KOPT-K1 (cell line): ENCODE results near the gene LSAMP.

Source experiments
- H3K27ac ChIP-seq: fragments of 200-600 bp; sonication (generic); 2 replicates; pipeline ENCODE4 v1.5.1; 2016; ENCODE audit warnings: antibody characterized with exemption, mild to moderate bottlenecking, low read depth, low read length; ENCODE audit not compliant: poor library complexity, severe bottlenecking
- H3K36me3 ChIP-seq: fragments of 200-600 bp; sonication (generic); 2 replicates; pipeline ENCODE4 v1.5.1; 2017; ENCODE audit warnings: antibody characterized with exemption, mild to moderate bottlenecking, low read length, moderate library complexity; ENCODE audit not compliant: insufficient read depth
- H3K9me3 ChIP-seq: fragments of 200-600 bp; sonication (generic); 2 replicates; pipeline ENCODE4 v1.5.1; 2017; ENCODE audit warnings: antibody characterized with exemption, low read length, mild to moderate bottlenecking; ENCODE audit not compliant: insufficient read depth, poor library complexity, severe bottlenecking

Gene LSAMP

DNA sequence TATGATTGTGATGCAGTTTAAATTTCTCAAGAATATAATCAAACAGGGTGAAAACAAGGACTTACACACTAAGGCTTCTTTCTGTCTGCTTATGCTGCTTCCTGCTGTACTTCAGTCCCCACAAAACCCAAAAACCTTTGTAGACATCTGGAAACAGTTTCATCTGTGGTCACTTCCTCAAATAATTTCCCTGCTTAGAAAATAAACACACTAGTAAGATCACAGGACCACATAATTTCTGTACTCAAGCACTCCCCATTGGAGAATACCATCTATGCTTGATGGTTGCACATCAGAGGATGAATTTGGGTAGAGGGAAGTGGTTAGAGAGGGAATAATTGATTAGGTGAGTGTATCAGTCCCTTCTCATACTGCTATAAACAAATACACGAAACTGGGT is 266.2 kb downstream of the LSAMP start:
- Histone ChIP-seq H3K9me3 (no peaks in the 10 kb centered on the region), H3K36me3 (no peaks in the 10 kb centered on the region), H3K27ac (no peak overlapping the region)

DNA sequence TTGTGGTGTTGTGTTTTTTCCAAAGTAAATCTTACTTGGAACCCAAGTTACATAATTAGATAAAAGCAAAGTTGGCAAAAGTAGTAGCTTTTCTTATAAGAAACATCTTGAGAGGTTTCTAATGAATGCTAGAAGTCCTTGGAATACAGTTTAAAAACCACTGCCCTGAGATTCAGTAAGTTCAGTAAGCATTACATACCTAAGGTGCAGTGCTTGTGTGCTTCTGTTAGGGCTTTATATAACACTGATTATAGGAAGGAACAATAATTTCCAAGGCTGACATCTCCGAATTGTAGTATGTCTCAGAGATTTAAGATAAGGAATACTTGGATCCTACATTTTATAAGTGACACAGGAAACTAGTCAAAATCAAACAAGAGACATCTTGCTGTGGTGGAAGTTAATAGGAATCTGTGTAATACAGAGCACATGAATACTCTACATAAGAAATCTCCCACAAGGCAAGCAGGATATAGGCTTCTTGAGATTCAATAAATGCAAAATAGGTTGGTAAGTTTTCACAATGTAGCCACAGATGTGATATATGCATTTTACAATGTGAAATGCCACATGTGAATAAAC is 268.2 kb downstream of the LSAMP start:
- H3K27ac ChIP-seq = no peak overlapping the region
- no peaks in the 10 kb centered on the region for H3K9me3 ChIP-seq
- H3K36me3 ChIP-seq = no peaks in the 10 kb centered on the region

DNA sequence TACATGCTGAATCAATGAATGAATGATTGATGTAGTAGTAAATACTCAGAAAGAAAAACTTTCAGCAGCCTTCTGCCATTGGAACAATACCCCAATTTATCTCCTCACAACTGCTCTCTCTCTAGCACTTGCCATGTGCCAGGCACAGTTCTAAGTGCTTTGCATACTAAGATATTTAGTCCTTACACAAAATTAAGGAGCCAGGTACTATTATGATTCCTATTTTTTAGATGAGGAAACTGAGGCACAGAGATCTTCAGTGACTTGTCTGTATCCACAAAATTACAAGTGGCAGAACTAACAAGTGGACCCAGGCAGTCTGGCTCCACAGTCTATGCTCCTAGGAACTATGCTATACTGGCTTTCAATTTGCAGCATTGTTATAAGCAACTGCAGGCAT is 279.2 kb downstream of the LSAMP start:
- Histone ChIP-seq H3K36me3 (no peaks in the 10 kb centered on the region), H3K9me3 (no peaks in the 10 kb centered on the region), H3K27ac (no peak overlapping the region)

DNA sequence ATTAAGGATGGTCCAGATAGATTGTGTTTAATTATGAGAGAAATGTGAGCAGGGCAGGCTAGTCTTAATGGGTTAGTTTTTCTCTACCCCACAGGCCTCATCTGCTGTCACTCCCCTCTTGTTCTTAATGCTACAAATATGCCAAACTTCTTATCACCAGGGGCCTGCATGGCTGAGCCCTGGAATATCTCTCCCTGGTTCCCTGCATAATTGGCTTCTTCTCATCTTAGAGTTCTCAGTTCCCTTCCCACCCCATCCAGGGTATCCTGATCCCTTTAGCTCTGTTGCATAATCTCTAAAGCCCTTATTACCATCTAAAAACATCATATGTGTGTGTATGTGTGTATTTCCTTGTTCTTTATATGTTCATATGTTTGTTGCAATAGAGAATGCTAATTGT is 279.6 kb downstream of the LSAMP start:
- Histone ChIP-seq H3K9me3 (no peaks in the 10 kb centered on the region), H3K27ac (no peak overlapping the region), H3K36me3 (no peaks in the 10 kb centered on the region)

DNA sequence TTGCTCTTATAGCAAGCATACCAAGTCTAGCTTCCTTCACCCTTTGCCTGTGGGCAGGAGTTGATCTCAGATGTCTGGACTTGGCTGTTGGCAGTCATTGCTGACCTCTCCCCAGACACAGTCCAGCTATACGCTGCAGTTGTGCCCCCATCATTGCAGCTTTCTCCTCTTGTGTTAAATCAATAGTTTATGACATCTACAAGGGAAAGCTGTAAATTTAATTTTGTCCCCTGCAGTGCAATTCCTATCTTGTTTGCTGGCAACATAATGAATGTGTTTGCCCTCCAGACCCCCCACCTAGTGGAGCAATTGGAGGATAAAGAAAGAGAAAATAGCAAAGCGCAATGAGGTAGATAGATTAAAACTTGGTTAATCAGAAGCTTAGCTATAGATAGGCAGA is 280.2 kb downstream of the LSAMP start:
- Histone ChIP-seq H3K27ac (no peak overlapping the region), H3K36me3 (no peaks in the 10 kb centered on the region), H3K9me3 (no peaks in the 10 kb centered on the region)

DNA sequence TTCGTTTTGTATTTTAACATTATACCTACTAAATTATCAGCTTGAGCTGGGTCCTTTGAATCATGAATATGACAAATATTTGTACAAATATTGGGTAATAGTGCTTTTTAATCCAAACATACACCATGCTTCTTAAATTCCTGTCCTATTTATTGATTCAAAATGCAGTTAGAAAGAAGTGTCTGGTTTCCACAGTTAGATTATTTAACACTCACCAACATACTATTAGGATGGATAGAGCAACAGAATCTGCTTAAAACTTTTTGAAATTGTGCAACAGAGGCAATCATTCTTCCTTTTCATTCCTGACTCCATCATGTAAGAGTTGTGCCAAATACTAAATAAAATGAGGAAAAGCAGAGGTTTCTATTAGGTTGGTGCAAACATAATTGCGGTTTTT is 281.2 kb downstream of the LSAMP start:
- Histone ChIP-seq H3K27ac (no peak overlapping the region), H3K36me3 (no peaks in the 10 kb centered on the region), H3K9me3 (no peaks in the 10 kb centered on the region)

DNA sequence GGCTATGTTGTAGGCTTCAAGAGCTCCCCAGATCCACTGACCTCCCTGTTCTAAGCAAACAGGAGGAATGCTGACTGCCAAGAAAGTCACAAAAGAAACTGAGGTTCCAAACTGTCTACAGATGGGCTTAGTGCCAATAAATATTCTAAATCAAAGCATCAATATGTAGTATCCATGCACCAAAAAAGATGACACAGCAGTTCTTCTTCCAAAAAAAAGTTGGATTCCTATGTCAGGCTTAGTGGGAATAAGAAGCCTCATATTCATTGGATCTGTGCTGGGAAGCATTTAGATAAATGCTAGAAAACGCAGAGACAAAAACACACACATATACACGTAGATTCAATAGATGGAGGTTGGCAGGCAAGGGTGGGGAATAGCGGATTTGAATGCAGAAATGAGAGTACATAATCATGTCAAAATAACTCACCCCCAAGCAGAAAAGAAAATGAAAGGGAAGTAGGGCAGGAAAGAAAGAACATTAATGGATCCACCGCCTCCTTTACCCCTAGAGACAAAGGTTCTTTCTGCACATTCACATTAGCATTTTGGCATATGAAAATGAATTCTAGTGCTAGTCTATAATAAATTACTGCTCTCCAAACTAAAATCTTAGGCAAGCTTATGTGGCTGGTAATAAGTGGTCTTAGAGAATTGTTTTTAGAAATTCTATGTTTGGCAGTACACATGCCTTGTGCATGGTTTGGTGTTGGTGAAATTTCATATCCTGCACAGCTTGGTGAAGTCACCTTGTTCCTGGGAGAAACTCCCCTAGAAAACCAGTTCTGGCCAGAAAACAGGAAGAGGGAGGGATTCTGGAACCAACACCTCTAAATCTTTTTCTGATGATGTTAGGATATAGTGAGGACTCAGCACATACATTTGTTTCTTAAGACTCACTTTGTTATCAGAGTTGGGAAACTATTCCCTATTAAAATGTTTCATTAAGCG is 283.4 kb downstream of the LSAMP start:
- Histone ChIP-seq H3K27ac (no peak overlapping the region), H3K36me3 (no peaks in the 10 kb centered on the region), H3K9me3 (no peaks in the 10 kb centered on the region)

DNA sequence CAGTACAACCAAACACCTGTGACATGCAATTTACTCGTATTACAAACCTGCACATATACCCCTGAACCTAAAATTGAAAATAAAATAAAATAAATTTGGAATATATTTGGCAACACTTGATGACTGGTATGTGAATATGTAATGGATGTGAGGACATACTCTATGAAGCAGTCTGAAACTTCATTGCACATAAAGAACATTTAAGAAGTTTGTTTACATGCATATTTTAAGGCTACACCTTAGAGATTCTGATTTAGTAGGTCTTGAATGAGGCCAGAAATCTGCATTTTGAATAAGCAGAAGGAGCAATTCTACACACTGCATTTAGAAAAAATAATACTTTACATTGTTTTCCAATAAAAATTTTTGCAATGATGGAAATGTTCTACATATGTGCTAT is 284.7 kb downstream of the LSAMP start:
- no peaks in the 10 kb centered on the region for H3K36me3 ChIP-seq
- no peak overlapping the region for H3K27ac ChIP-seq
- no peaks in the 10 kb centered on the region for H3K9me3 ChIP-seq

DNA sequence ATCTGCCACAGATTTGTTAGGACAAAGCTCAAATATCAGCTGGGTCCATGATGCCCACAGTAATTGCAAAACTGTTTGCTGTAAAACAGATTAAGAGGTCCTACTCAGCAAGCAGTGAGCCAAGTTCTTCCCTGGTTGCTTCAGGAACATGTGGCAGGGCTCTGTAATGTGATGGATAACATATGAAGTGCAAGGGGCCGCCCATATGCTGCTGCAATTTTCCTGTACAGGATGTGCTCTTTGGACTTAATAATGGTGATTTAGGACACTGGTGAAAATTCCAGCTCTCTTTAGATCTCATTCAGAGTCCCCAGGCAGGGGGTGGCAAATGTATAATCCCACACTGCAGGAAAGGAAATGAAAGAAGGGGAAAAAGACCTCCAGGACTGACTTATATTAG is 289.4 kb downstream of the LSAMP start:
- Histone ChIP-seq H3K27ac (no peak overlapping the region), H3K36me3 (no peaks in the 10 kb centered on the region)

DNA sequence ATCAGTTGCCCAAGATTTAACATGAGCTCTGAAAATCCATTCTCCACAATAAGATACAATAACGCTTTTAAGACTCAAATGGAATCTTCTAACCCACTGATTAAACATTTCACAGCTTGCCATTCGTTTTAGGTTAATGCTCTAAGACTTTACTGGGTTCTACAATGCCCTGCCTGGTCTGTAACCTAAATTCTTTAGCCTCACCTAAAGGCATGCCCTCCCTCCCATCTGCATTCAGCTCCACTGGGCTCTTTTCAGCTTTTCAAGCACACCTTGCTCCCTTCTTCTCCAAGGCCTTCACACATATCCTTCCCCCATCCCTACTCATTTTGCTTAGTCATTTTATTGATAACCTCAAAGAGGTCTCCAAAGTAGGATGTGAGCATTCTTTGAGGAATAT is 290.9 kb downstream of the LSAMP start:
- Histone ChIP-seq H3K36me3 (no peaks in the 10 kb centered on the region), H3K27ac (no peak overlapping the region), H3K9me3 (no peaks in the 10 kb centered on the region)

More for the DNA sequence above, 289.4 kb downstream of the LSAMP start:
- H3K9me3 ChIP-seq = no peaks in the 10 kb centered on the region

DNA sequence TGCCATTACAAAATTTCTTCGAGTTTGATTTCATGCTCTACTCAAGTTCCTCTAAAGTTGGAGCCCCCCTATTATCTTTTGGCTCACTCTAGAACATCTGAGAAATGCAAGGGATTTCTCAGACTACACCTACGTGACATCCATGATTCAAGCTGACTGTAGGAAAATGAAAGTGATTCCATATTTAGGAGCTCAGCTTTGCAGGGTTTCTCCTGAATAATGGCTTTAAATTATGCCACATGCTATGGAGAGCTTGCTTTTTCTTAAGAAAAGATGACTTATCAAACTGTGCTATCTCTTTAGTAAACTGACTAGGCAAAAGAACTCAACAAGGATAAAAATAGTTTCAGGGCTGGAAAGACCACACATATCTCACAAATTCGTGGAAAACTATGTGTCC is 292.1 kb downstream of the LSAMP start:
- Histone ChIP-seq H3K36me3 (no peaks in the 10 kb centered on the region), H3K9me3 (no peaks in the 10 kb centered on the region)

DNA sequence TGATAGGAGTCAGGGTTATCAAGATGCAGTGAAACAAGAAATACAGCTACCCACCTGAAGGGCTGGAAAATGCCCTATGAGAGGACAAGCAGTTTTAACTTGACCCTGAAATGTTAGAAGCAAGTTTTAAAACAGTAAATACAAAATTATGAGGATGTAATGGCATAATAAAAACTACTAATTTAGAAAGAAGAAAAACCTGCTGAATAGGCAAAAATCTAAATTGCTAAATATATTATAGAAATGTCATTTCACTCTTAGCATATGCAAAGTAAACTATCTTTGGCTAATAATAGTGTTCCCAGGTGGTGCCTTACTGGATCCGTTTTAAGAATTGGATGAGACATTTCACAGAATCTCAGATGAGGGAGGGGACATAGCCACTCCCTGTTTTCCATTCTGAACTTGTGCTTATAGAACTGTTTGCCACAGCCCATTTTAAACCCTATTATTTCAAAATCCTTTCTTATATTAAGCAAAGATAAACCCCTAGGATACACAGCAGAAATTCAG is 294.6 kb downstream of the LSAMP start:
- H3K36me3 ChIP-seq = no peaks in the 10 kb centered on the region
- H3K27ac ChIP-seq = no peak overlapping the region
- H3K9me3 ChIP-seq = peaks cover 4% of the 10 kb centered on the region

More for the DNA sequence above, 292.1 kb downstream of the LSAMP start:
- no peak overlapping the region for H3K27ac ChIP-seq

DNA sequence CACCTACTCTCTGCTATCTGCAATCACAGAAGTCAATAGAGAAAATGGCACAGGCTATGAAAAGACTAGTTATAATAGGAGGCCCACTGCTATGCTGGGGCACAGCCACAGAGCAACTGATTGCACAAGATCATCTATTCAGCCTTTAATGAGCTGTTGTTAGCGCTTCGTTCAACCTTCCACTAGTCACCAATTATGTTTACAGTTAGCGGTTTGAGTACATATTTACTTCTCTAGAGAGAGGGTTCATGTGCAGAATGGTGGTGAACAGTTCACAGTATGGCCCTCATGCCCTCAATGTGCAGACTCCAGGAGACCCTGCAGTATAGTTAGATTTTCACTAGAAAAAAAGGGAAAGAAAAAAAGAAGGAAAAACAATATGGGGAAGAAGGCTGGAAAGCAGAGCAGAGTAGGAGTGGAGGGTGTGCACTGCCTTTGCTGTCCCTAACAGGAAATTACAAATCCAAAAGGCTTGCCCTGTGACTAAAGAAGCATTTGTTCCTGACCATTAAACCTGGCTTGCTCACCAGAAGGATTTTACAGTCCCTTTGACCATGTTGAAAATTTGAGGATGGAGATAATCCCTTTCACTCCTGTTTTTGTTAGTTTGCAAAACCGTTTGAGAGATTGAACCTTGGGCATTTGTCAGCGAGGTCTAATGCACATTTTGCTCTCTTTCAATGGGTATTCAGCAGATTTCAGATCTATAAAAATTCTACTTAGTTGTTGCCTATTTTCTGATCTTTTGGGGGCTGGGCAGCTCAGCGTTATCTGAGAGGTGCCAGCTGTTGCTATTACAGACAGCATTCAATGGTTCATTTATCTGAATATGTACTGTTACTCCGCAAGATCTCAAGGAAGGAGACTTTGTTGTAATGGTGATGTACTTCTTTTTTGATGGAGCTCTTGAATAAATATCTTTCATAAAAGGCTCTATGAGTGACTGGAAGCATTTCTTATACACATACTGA is 296.1 kb downstream of the LSAMP start:
- Histone ChIP-seq H3K36me3 (no peaks in the 10 kb centered on the region), H3K27ac (no peak overlapping the region)

DNA sequence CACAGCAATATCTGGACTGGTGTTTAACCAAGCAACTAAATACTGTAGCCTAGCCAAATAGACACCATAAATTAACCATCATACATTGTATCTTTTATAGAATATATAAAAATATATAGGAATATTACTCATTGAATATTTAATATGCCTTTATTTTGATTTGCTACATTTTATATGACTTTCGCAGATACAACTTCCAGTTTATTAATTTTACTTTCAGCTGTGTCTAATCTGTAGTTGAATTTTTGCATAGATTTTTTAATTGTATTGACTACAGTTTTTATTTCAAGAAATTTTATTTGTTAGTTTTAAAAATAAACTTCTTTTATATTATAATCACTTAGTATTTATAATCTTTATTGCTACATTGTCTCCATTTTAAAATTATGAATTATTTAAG is 299.7 kb downstream of the LSAMP start:
- Histone ChIP-seq H3K9me3 (peaks cover 10% of the 10 kb centered on the region), H3K27ac (no peak overlapping the region), H3K36me3 (no peaks in the 10 kb centered on the region)

More for the DNA sequence above, 296.1 kb downstream of the LSAMP start:
- peaks cover 10% of the 10 kb centered on the region for H3K9me3 ChIP-seq

DNA sequence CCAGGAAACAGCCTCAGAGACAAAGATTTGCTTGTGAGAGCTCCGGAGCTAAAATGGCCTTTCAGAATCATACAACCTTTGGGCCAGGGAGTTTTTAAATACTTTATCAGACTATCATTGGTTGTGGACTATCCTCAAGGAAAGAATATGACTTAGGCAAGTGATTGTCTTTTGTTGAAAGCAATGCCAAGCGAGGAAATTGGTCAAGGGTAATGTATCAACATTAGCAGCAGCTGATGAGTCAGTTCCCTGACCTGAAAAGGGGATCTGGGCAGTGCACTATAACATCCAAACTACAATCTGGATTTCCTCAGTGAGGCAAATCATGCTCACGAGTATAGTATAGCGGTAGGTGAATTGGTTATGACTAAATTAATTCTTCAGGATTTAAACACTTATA is 303.6 kb downstream of the LSAMP start:
- no peak overlapping the region for H3K27ac ChIP-seq
- peaks cover 10% of the 10 kb centered on the region for H3K9me3 ChIP-seq
- H3K36me3 ChIP-seq = no peaks in the 10 kb centered on the region
